Thoracic aorta (tissue), 2 donors: ENCODE measurements around the gene SYMPK. TPM values are rescaled to one million over a fixed set of nuclear protein-coding genes. Genes with fewer than 3 reads are reported as not detected.
A peak's percentile ranks its signal among the peaks of the same experiment; 100 is the strongest.

ENCODE experiments used
- ATAC-seq: fragments of 150-250 bp; one replicate; pipeline ENCODE4 v1.8.0; 2017; ENCODE audit warnings: low read depth; ENCODE audit not compliant: insufficient number of reproducible peaks, low FRiP score
- DNase-seq: peaks from one replicate; pipeline ENCODE4 v3.0.0-alpha.2; 2020; ENCODE audit warnings: low spot score
- H3K27ac ChIP-seq, 2 donors: fragments of 200-600 bp; sonication (generic); 1 replicate in 1 of 2; 2 replicates in 1 of 2; pipeline ENCODE4 v1.5.1; 2016; ENCODE audit warnings: mild to moderate bottlenecking in 2 of 2, moderate library complexity in 2 of 2
- H3K27me3 ChIP-seq: fragments of 200-600 bp; sonication (generic); replicated peaks from 2 replicates; pipeline ENCODE4 v1.6.0; 2016; ENCODE audit warnings: mild to moderate bottlenecking; ENCODE audit not compliant: insufficient read depth
- H3K36me3 ChIP-seq: fragments of 200-600 bp; sonication (generic); one replicate; pipeline ENCODE4 v1.5.1; 2016
- H3K4me1 ChIP-seq, 2 donors: fragments of 200-600 bp; sonication (generic); 1 replicate in 1 of 2; 2 replicates in 1 of 2; pipeline versions ENCODE4 v1.5.1 to v1.6.0; 2016; ENCODE audit warnings: low read depth in 2 of 2, mild to moderate bottlenecking in 1 of 2; ENCODE audit not compliant: control insufficient read depth in 1 of 2
- H3K4me3 ChIP-seq: fragments of 200-600 bp; sonication (generic); 2 replicates; pipeline ENCODE4 v1.5.1; 2016; ENCODE audit warnings: mild to moderate bottlenecking
- H3K9me3 ChIP-seq: fragments of 200-600 bp; sonication (generic); 2 replicates; pipeline ENCODE4 v1.5.1; 2016
- total RNA-seq, 2 donors: library from RNA; depleted of rRNA; stranded (reverse); fragments of >200 nt; gene quantifications; one replicate each; pipeline versions ENCODE4 v1.1.0 to v1.2.3, GENCODE V29; 2016
- TF ChIP-seq, protein P1 (sequence below): fragments of 200-600 bp; sonication (generic); IDR thresholded peaks from one replicate; pipeline ENCODE4 v1.5.1; 2019; ENCODE audit warnings: antibody characterized with exemption

Gene SYMPK
- 10 to 100 TPM; 48.8 to 84.7 TPM for total RNA-seq

DNA sequence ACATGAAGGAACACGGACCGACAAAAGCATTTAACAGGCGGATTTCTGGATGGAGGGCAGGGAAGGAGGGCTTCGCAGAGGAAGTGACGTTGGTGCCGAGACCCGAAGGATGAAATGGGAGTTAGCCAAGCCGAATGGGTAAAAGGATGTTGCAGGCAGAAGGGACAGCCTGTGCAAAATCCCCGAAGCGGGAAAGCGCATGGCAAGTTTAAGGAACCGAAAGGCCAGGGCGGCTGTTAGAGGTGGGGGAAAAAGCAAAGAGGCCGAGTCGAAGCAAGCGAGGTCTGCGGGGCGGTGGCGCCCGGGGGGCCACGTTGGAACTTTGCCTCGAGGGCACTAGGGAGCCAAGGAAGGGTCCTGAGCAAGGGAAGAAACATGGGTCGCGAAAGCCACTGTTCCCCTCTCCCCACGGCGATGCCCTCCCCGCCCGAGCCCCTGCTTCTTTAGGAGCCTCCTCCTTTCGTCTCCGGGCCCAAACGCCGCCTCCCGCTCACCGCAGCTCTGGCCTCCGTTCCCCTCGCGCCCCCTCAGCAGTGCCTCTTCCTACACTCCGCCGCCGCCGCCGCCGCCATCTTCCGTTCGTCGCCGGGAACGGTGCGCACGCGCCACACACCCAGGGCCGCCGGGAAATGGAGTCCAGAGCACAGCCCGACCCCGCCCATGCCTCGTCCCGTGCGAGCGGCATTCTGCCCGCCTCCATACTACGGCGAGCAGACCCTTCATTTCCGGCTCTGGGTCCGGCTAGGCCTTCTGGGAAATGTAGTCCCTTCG, at the start of gene SYMPK:
Gene SYMPK (minus strand): TSS at position 584 of the 771 bp plus-strand sequence. CDS start 8,652 bp downstream, outside the sequence.
- H3K9me3 ChIP-seq: no peaks in the 10 kb centered on the region
- peak within 1 kb of the TSS; percentile 84 for H3K27ac ChIP-seq
- H3K4me3 ChIP-seq: peak within 1 kb of the TSS; percentile 85
- ATAC-seq: peak; percentile 98
- peaks cover 13 to 30% of the 10 kb centered on the region in 2 donors for H3K4me1 ChIP-seq
- H3K36me3 ChIP-seq: peaks cover 11% of the 10 kb centered on the region
- H3K27me3 ChIP-seq: peaks cover 9% of the 10 kb centered on the region
- TF ChIP-seq, protein P1, sequence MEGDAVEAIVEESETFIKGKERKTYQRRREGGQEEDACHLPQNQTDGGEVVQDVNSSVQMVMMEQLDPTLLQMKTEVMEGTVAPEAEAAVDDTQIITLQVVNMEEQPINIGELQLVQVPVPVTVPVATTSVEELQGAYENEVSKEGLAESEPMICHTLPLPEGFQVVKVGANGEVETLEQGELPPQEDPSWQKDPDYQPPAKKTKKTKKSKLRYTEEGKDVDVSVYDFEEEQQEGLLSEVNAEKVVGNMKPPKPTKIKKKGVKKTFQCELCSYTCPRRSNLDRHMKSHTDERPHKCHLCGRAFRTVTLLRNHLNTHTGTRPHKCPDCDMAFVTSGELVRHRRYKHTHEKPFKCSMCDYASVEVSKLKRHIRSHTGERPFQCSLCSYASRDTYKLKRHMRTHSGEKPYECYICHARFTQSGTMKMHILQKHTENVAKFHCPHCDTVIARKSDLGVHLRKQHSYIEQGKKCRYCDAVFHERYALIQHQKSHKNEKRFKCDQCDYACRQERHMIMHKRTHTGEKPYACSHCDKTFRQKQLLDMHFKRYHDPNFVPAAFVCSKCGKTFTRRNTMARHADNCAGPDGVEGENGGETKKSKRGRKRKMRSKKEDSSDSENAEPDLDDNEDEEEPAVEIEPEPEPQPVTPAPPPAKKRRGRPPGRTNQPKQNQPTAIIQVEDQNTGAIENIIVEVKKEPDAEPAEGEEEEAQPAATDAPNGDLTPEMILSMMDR: no peak
- peak; percentile 95 for DNase-seq

DNA sequence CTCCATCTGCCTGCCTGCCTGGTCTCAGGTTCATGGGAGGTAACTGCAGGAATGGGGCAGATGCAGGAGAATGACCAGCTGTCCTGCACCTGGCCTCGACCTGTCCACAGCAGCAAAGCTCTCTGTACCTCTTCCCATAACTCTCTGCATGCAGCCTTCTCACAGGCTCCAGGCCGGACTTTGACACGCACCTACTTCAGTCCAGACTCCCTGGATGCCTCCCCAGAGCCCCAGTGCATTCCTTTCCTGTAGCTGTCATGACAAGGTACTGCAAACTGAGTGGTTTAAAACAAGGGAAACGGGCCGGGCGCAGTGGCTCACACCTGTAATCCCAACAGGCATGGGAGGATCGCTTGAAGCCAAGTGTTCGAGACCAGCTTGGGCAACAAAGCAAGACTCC, 48.3 kb upstream of the SYMPK start:
- DNase-seq (no peak), ATAC-seq (no peak)
- Histone ChIP-seq H3K36me3 (no peaks in the 10 kb centered on the region), H3K4me1 (no peaks in the 10 kb centered on the region), H3K27me3 (no peaks in the 10 kb centered on the region), H3K27ac (no peak overlapping the region), H3K4me3 (no peak overlapping the region), H3K9me3 (no peaks in the 10 kb centered on the region)
- TF ChIP-seq, protein P1: no peak

DNA sequence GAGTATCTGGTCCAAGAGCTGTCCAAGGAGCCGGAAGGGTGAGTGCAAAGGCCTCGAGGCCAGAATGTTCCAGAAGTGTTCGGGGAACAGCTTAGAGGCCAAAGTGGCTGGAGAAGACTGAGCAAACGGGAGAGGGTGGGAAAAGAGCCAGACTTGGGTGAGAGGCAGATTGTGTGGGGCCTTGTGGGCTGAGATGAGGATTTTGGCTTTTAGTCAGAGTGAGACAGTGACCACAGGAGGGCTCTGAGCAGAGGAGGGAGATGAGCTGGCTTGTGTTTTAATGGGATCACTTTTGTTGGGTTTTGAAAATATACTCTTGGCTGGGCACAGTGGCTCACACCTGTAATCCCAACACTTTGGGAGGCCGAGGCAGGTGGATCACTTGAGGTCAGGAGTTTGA, 46.0 kb upstream of the SYMPK start:
- ATAC-seq: no peak
- TF ChIP-seq, protein P1: no peak

DNA sequence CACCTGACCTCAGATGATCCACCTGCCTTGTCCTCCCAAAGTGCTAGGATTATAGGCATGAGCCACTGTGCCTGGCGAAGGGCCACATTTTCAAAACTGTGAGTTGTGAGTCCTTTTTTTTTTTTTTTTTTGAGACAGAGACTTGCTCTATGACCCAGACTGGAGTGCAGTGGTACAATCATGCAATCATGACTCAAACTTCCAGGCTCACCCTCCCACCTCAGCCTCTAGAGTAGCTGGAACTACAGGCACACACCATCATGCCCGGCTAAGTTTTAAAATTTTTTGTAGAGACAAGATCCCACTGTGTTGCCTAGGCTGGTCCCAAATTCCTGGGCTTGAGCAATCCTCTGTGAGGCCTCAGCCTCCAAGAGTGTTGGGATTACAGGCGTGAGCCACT, 43.3 kb upstream of the SYMPK start:
- ATAC-seq (no peak), DNase-seq (no peak)
- Histone ChIP-seq H3K4me3 (no peak overlapping the region), H3K36me3 (no peaks in the 10 kb centered on the region), H3K9me3 (no peaks in the 10 kb centered on the region), H3K4me1 (peaks cover under 1 to 10% of the 10 kb centered on the region in 2 donors), H3K27ac (no peak overlapping the region), H3K27me3 (no peaks in the 10 kb centered on the region)
- TF ChIP-seq, protein P1: no peak

More for the DNA sequence above, 46.0 kb upstream of the SYMPK start:
- Histone ChIP-seq H3K27me3 (no peaks in the 10 kb centered on the region), H3K27ac (no peak overlapping the region), H3K36me3 (no peaks in the 10 kb centered on the region), H3K4me1 (no peaks in the 10 kb centered on the region), H3K4me3 (no peak overlapping the region), H3K9me3 (no peaks in the 10 kb centered on the region)
- DNase-seq: no peak

DNA sequence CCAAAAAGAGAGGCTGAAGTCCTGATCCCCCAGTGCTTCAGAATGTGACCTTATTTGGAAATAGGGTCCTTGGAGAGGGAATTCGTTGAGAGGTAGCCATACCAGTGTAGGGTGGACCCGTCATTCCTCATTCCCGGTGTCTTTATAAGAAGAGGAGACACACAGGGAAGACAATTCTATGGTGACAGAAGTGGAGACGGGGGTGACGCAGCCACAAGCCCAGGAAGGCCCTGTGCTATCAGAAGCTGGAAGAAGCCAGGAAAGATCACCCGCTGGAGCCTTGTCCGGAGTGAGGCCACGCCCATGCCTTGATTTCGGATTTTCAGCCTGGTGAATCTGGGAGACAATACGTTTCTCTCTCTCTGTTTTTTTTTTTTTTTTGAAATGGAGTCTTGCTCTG, 42.1 kb upstream of the SYMPK start:
- H3K9me3 ChIP-seq: no peaks in the 10 kb centered on the region
- ATAC-seq: no peak

More for the DNA sequence above, 42.1 kb upstream of the SYMPK start:
- no peak overlapping the region for H3K4me3 ChIP-seq
- H3K4me1 ChIP-seq: peaks cover 6 to 21% of the 10 kb centered on the region in 2 donors
- no peaks in the 10 kb centered on the region for H3K27me3 ChIP-seq
- no peaks in the 10 kb centered on the region for H3K36me3 ChIP-seq
- TF ChIP-seq, protein P1: no peak
- no peak for DNase-seq
- H3K27ac ChIP-seq: no peak overlapping the region
